Measurements from ENCODE around the gene SMIM43.

GRCh38 chr4:121786221-121786620 lies 21.3 kb upstream of the SMIM43 start:
- no peak for TF ChIP-seq ARNTL (CRISPR knock-in tag; IDR thresholded peaks at IDR 0.05; ENCODE audit: borderline replicate concordance, low read depth)
- TF ChIP-seq RARB (CRISPR knock-in tag; IDR thresholded peaks at IDR 0.05), result no peak
- TF ChIP-seq GLIS3 (CRISPR knock-in tag; IDR thresholded peaks at IDR 0.05), result no peak
- no peak for TF ChIP-seq PPARA (CRISPR knock-in tag; IDR thresholded peaks at IDR 0.05; ENCODE audit: borderline replicate concordance)
- no peak for TF ChIP-seq OSR1 (CRISPR knock-in tag; IDR thresholded peaks at IDR 0.05)
- no peak for TF ChIP-seq BACH2 (CRISPR knock-in tag; IDR thresholded peaks at IDR 0.05; ENCODE audit: borderline replicate concordance)
- no peak for TF ChIP-seq TOX (CRISPR knock-in tag; IDR thresholded peaks at IDR 0.05; ENCODE audit: borderline replicate concordance)
- no peak for TF ChIP-seq ISL1 (CRISPR knock-in tag; IDR thresholded peaks at IDR 0.05)
- TF ChIP-seq ZFP30 (CRISPR knock-in tag; IDR thresholded peaks at IDR 0.05), result no peak
- TF ChIP-seq ZNF565 (CRISPR knock-in tag; conservative IDR thresholded peaks at IDR 0.05; ENCODE audit: low read depth), result no peak
- no peak for TF ChIP-seq CREB5 (CRISPR knock-in tag; IDR thresholded peaks at IDR 0.05; ENCODE audit: low read depth)
- TF ChIP-seq POU6F1 (CRISPR knock-in tag; IDR thresholded peaks at IDR 0.05; ENCODE audit: borderline replicate concordance, low read depth), result no peak
- no peak for TF ChIP-seq ESRRG (CRISPR knock-in tag; IDR thresholded peaks at IDR 0.05)
- TF ChIP-seq PATZ1 (CRISPR knock-in tag; IDR thresholded peaks at IDR 0.05; ENCODE audit: borderline replicate concordance), result no peak

All from SK-N-SH treated with all-trans-retinoic acid at 6 μM for 48 hours (cell line).